NT2/D1 (cell line): ENCODE results near the gene PHPT1.

Experiments used
- DNase-seq: peaks from one replicate; pipeline ENCODE4 v3.0.0-alpha.2; 2011; ENCODE audit warnings: low read depth, low spot score
- H3K27me3 ChIP-seq: 2 replicates; pipeline ENCODE4 v1.6.0; 2011; ENCODE audit warnings: mild to moderate bottlenecking; ENCODE audit not compliant: insufficient read length, insufficient read depth
- H3K36me3 ChIP-seq: 2 replicates; pipeline ENCODE4 v1.6.1; 2011; ENCODE audit warnings: mild to moderate bottlenecking, low read length, mixed read lengths; ENCODE audit not compliant: insufficient read depth, insufficient read length
- H3K4me1 ChIP-seq: 2 replicates; pipeline ENCODE4 v1.5.1; 2011; ENCODE audit not compliant: insufficient read depth, insufficient read length
- H3K4me3 ChIP-seq: 2 replicates; pipeline ENCODE4 v1.5.1; 2011; ENCODE audit warnings: low read depth; ENCODE audit not compliant: insufficient read length
- H3K9ac ChIP-seq: 2 replicates; pipeline ENCODE4 v1.6.0; 2011; ENCODE audit warnings: low read depth; ENCODE audit not compliant: insufficient read length
- H3K9me3 ChIP-seq: 2 replicates; pipeline ENCODE4 v1.5.1; 2011; ENCODE audit warnings: mild to moderate bottlenecking, low read length; ENCODE audit not compliant: insufficient read depth
- SUZ12 ChIP-seq: IDR thresholded peaks from 2 replicates; pipeline ENCODE4 v1.6.1; 2011; ENCODE audit not compliant: insufficient read length, insufficient read depth; ENCODE audit errors: extremely low read depth
- YY1 ChIP-seq: IDR thresholded peaks from 2 replicates; pipeline ENCODE4 v1.6.1; 2011; ENCODE audit not compliant: insufficient read length, insufficient read depth
- ZNF274 ChIP-seq: IDR thresholded peaks from 2 replicates; pipeline ENCODE4 v1.6.1; 2011; ENCODE audit warnings: mild to moderate bottlenecking, low read depth, low read length

Gene PHPT1

DNA sequence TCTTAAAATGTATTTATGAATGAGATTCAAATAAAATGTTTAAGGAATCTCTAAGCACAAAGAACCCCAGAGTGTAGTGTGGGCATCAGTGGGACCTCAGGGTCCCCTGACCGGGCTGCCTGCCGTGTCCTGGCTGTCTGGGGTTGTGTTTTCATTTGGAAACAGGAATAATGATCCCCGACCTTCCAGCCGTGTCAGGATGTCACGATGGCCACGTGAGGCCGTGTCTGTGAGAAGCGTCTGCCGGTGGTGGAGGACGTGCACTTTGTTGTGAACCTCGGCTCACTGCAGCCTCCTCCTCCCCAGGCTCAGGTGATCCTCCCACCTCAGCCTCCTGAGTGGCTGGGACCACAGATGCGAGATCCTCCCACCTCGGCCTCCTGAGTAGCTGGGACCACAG, 41.5 kb downstream of the PHPT1 start:
- no peak for DNase-seq
- no peaks in the 10 kb centered on the region for H3K27me3 ChIP-seq
- TF ChIP-seq ZNF274 (no peak), YY1 (no peak), SUZ12 (no peak)
- H3K4me1 ChIP-seq, result peaks cover 12% of the 10 kb centered on the region
- no peak overlapping the region for H3K9ac ChIP-seq
- peaks cover 63% of the 10 kb centered on the region for H3K36me3 ChIP-seq
- H3K9me3 ChIP-seq, result no peaks in the 10 kb centered on the region
- H3K4me3 ChIP-seq, result no peak overlapping the region

DNA sequence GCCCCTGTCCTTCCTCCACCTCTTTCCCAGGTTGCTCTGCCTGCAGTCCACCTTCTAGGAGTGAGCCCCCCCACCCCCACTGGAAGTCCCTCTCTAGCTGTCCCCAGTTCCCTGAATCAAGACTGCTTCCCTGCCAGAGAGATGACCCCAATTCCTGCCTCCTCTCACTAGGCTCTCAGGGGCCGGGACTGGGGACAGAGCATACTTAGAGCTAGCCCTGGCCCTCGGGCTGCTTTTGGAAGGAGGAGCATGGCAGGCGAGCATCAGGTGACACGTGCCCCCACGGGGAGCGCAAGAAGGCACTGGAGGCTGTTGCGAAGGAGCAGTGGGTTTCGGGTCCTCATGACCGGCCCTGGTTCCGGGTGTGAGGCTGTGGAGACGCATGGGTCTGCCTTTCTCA, 46.8 kb downstream of the PHPT1 start:
- Histone ChIP-seq H3K27me3 (no peaks in the 10 kb centered on the region), H3K4me1 (peaks cover 13% of the 10 kb centered on the region), H3K36me3 (peaks cover 85% of the 10 kb centered on the region), H3K4me3 (no peak overlapping the region), H3K9ac (no peak overlapping the region), H3K9me3 (no peaks in the 10 kb centered on the region)
- TF ChIP-seq ZNF274 (no peak), YY1 (no peak), SUZ12 (no peak)
- DNase-seq, result no peak

DNA sequence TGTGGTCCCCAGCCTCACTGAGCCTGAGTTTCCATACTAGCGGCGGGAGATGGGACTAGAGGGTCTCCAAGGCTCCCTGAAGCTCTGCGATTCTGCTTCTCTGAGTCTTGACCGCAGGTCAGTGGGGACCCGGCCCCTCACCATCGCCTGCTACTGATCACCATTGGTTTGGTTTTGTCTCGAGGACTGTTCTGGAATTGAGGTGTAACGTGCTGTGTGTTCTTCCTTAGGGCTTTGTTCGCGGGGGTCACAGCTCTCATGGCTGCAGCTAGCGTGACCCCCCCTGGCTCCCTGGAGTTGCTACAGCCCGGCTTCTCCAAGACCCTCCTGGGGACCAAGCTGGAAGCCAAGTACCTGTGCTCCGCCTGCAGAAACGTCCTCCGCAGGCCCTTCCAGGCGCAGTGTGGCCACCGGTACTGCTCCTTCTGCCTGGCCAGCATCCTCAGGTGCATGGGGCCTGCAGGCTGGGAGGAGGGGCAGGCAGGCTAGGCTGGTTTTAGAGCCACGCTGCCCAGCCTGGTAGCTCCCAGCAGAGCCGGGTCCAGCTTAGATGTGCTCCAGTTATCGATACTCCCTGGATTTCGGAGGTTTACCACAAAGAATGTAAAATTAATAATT, 49.4 kb downstream of the PHPT1 start:
- no peak for DNase-seq
- Histone ChIP-seq H3K9me3 (no peaks in the 10 kb centered on the region), H3K27me3 (no peaks in the 10 kb centered on the region), H3K4me1 (peaks cover 12% of the 10 kb centered on the region), H3K9ac (no peak overlapping the region), H3K36me3 (peaks cover 88% of the 10 kb centered on the region), H3K4me3 (no peak overlapping the region)
- TF ChIP-seq ZNF274, result no peak

DNA sequence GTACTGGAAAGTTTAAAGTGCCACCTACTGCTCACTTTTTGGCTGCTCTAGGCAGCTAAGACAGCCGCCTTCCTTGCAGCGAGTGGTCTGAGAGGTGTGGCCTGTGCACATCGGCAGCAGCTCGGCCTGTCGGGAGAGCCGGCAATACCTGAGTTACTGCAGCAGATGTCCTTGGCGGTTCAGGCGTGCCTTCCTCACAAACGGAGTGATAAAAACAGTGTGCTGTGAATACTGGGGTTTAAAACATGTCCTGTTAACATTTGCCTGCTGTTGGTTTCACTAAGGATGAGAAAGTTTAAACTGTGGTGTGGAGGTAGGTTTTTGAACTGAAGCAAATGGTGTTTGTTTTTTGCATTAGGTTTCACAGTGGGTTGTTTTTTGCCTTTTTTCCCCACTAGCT, 50.0 kb downstream of the PHPT1 start:
- H3K4me1 ChIP-seq, result peaks cover 12% of the 10 kb centered on the region

DNA sequence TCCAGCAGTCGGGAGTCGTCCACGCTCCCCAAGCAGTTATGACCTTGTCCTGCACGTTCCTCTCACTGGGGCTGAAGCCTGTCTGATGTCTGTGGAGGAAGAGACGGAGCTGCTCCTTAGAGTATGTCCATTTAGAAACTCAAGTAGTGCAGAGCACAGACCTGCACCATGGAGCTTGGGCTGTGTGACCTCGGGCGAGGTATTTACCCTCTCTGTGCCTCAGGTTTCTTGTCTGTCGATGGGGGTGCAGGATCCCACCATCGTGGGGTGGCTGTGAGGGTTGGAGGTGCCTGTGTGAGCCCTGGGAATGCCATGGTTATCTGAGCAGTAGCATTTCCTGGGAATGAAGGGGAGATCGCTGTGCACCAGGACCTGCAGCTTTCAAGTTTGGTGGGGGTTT, 51.3 kb downstream of the PHPT1 start:
- no peak overlapping the region for H3K9ac ChIP-seq

More for the DNA sequence above, 50.0 kb downstream of the PHPT1 start:
- no peaks in the 10 kb centered on the region for H3K27me3 ChIP-seq
- H3K9me3 ChIP-seq, result no peaks in the 10 kb centered on the region
- DNase-seq, result no peak
- no peak overlapping the region for H3K4me3 ChIP-seq
- TF ChIP-seq YY1, result no peak
- no peak for TF ChIP-seq SUZ12
- no peak for TF ChIP-seq ZNF274
- H3K9ac ChIP-seq, result no peak overlapping the region
- H3K36me3 ChIP-seq, result peaks cover 88% of the 10 kb centered on the region

More for the DNA sequence above, 51.3 kb downstream of the PHPT1 start:
- Histone ChIP-seq H3K36me3 (peaks cover 87% of the 10 kb centered on the region), H3K9me3 (no peaks in the 10 kb centered on the region), H3K4me1 (peaks cover 9% of the 10 kb centered on the region), H3K4me3 (no peak overlapping the region), H3K27me3 (no peaks in the 10 kb centered on the region)
- DNase-seq, result no peak
- TF ChIP-seq SUZ12, result no peak
- TF ChIP-seq YY1, result no peak
- TF ChIP-seq ZNF274, result no peak
